ENCODE data around the gene XYLT1.

The XYLT1 gene

DNA sequence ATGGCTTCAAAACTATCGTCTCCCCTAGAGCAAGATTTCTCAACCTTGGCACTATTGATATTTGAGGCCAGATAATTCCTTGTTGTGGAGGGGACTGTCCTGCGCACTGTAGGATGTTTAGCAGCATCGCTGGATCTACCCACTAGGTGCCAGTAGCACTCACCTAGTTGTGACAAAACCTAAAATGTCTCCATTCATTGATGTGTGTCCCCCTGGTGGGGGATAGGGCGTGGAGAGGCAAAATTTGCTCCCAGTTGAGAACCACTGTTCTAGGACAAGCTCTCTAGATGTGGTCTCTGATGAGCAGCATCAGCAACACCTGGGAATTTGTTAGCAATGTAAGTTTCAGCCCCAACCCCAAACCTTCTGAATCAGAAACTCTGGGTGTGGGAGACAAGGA lies 259.0 kb downstream of the XYLT1 start:
- H3K36me3 Mint-ChIP-seq (ENCODE audit: low read depth) = peaks cover 23% of the 10 kb centered on the region
- H3K4me3 Mint-ChIP-seq = no peak overlapping the region
- H3K4me1 Mint-ChIP-seq (ENCODE audit: low read depth) = peaks cover 14% of the 10 kb centered on the region
- H3K27me3 Mint-ChIP-seq (ENCODE audit: low read depth) = no peaks in the 10 kb centered on the region
- no peak overlapping the region for H3K27ac Mint-ChIP-seq
- DNase-seq (ENCODE audit: low spot score) = peak; percentile 7
- H3K9me3 Mint-ChIP-seq = peaks cover 9% of the 10 kb centered on the region

DNA sequence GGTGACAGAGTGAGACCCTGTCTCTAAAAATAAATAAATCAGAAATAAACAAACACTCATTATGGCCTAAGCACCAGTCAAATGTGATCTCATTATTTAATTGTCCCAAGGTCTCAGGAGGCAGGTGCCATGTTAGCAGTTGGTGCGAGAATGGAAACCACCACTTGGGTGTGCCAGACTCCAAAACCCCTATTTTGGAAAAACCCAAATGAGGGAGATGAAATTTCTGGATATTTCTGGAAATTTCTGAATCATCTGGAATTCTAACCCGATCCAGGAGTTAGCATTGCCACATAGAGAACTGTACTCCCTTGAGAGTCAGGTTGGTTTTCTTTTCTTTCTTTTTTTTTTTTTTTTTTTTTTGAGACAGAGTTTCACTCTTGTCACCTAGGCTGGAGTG lies 264.0 kb downstream of the XYLT1 start:
- Mint-ChIP-seq H3K4me1 (ENCODE audit: low read depth) (no peaks in the 10 kb centered on the region), H3K9me3 (no peaks in the 10 kb centered on the region), H3K36me3 (ENCODE audit: low read depth) (peaks cover 6% of the 10 kb centered on the region), H3K27me3 (ENCODE audit: low read depth) (no peaks in the 10 kb centered on the region), H3K27ac (no peak overlapping the region), H3K4me3 (no peak overlapping the region)
- no peak for DNase-seq (ENCODE audit: low spot score)

DNA sequence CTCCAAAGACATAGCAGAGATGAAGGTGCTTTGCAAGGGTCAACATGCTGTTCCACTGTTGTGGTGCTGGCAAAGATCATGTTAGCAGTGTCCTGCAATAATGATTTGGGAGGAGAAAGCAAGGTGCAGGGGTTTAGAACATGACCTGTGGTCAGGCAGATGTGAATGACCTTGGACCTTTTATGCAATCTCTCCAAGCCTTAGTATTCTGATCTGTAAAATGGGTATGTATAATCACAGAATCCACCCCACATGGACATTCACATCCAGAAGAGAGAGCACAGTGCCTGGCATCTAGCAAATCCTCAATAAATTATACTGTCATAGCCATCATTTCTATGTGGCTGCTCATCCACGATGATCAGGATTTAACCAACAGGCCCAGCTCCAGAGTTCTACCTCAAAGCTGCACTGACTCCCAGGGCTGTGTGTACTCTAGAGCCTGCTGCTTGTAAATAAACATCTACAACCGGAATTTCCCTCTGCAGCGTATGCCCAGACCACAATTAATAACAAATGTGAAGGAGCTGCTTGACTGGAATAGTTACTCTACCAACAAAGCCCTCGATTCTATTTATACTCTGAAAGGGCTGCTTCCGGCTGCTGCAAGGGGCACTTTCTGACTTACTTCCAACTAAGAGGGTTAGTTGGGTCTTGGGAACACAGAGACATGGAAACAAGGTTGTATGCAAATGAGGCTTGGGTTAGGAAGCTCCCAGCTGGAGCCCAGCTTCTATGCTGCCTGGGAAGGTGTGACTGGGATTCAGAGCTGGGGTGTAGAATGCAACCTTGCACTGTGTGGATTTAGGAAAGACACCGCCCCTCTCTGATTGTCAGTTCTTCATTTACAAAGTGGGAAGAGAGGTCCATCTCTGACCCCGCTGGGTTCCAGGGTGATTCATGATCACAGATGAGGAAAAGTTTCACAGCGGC lies 265.2 kb downstream of the XYLT1 start:
- Mint-ChIP-seq H3K4me3 (no peak overlapping the region), H3K27me3 (ENCODE audit: low read depth) (no peaks in the 10 kb centered on the region), H3K9me3 (no peaks in the 10 kb centered on the region), H3K4me1 (ENCODE audit: low read depth) (no peaks in the 10 kb centered on the region), H3K27ac (no peak overlapping the region), H3K36me3 (ENCODE audit: low read depth) (peaks cover 6% of the 10 kb centered on the region)
- no peak for DNase-seq (ENCODE audit: low spot score)

DNA sequence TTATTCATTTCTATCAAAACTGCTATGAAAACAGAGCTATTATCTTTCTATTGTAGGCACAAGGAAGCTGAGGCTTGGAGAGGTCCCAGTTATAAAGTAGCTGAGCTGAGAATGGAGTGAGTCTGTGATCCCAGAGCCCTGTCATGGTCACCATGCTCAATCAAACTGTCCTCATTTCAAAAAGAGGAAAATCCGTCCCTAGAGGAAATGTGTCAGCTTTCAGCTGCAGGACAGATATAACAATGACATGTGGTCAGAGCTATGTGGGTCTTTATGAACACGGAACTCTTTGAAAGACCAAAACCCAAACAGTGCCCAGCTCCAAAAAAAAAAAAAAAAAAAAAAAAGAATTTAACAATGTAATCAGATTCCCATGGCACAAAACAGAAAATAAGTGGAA lies 266.1 kb downstream of the XYLT1 start:
- Mint-ChIP-seq H3K36me3 (ENCODE audit: low read depth) (peaks cover 9% of the 10 kb centered on the region), H3K9me3 (no peaks in the 10 kb centered on the region), H3K27me3 (ENCODE audit: low read depth) (no peaks in the 10 kb centered on the region), H3K27ac (no peak overlapping the region), H3K4me1 (ENCODE audit: low read depth) (no peaks in the 10 kb centered on the region), H3K4me3 (no peak overlapping the region)
- DNase-seq (ENCODE audit: low spot score) = no peak

DNA sequence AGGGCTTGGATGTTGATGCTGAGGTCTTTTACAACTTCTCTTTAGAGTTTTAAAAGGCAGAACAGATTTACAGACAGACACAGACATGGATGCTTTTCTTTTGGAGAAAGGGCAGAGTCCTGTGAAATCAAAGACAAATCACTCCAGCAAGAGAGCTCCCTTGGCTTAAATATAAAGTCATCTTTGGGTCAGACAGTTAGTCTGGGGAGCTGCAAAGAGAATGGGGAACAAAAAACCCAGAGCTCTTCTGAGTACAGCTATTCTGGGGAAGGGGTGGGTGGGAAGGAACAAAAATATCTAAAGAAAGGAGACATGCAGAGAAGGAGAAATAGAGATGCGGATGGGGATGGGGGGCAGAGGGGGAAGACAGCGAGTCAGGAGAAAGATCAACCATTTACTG lies 266.6 kb downstream of the XYLT1 start:
- DNase-seq (ENCODE audit: low spot score) = no peak
- H3K27ac Mint-ChIP-seq = no peak overlapping the region
- H3K36me3 Mint-ChIP-seq (ENCODE audit: low read depth) = peaks cover 13% of the 10 kb centered on the region
- H3K4me1 Mint-ChIP-seq (ENCODE audit: low read depth) = no peaks in the 10 kb centered on the region
- H3K4me3 Mint-ChIP-seq = no peak overlapping the region
- H3K9me3 Mint-ChIP-seq = no peaks in the 10 kb centered on the region
- no peaks in the 10 kb centered on the region for H3K27me3 Mint-ChIP-seq (ENCODE audit: low read depth)

DNA sequence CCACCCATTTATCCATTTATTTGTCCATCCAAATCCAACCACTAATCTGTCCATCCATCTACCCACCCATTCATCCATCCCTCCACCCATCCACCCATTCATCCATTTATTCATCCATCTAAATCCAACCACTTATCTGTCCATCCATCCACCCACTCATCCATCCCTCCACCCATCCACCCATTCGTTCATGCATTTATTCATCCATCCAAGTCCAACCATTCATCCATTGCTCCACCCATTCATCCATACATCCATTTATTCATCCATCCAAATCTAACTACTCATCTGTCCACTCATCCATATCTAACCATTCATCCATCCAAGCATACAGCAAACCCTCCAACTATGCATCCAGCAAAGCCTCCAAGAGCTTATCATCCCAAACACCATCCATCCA lies 267.3 kb downstream of the XYLT1 start:
- Mint-ChIP-seq H3K36me3 (ENCODE audit: low read depth) (peaks cover 18% of the 10 kb centered on the region), H3K4me3 (no peak overlapping the region), H3K9me3 (no peaks in the 10 kb centered on the region), H3K4me1 (ENCODE audit: low read depth) (no peaks in the 10 kb centered on the region), H3K27me3 (ENCODE audit: low read depth) (no peaks in the 10 kb centered on the region), H3K27ac (no peak overlapping the region)
- DNase-seq (ENCODE audit: low spot score) = no peak

DNA sequence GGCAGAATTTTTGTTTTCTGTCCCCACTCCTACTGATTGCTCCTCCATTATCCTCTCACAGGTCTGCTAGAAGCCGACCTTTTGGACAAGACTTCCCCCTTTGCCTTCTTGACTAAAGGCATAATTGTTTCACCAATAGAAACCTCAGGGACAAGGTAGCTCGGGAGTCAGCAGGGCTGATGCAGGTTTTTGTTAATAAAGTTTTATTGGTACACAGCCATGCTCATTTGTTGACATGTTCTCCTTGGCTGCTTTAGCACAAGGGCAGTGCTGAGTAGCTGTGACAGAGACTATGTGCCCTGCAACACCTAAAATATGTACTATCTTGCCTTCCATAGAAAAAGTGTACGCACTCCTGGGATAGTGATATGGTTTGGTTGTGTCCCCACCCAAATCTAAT lies 271.6 kb downstream of the XYLT1 start:
- no peak overlapping the region for H3K4me3 Mint-ChIP-seq
- DNase-seq (ENCODE audit: low spot score) = no peak
- no peak overlapping the region for H3K27ac Mint-ChIP-seq
- H3K36me3 Mint-ChIP-seq (ENCODE audit: low read depth) = peaks cover 29% of the 10 kb centered on the region
- H3K9me3 Mint-ChIP-seq = no peaks in the 10 kb centered on the region
- H3K4me1 Mint-ChIP-seq (ENCODE audit: low read depth) = no peaks in the 10 kb centered on the region
- H3K27me3 Mint-ChIP-seq (ENCODE audit: low read depth) = no peaks in the 10 kb centered on the region

DNA sequence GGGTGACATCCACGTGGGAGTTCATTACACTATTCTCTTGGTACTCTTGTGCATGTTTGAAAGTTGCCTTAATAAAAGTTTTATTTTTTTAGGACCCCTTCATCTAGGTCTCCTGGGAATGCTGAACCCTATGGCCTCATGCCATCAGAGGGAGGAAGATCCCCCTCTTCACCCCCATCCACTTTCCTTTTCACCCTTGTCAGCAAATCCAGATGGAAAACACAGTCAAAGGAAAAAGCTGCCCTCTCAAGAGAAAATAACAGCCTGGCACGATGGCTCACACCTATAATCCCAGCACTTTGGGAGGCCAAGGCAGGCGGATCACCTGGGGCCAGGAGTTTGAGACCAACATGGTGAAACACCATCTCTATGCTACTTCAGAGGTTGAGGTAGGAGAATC lies 274.2 kb downstream of the XYLT1 start:
- H3K36me3 Mint-ChIP-seq (ENCODE audit: low read depth) = peaks cover 43% of the 10 kb centered on the region

DNA sequence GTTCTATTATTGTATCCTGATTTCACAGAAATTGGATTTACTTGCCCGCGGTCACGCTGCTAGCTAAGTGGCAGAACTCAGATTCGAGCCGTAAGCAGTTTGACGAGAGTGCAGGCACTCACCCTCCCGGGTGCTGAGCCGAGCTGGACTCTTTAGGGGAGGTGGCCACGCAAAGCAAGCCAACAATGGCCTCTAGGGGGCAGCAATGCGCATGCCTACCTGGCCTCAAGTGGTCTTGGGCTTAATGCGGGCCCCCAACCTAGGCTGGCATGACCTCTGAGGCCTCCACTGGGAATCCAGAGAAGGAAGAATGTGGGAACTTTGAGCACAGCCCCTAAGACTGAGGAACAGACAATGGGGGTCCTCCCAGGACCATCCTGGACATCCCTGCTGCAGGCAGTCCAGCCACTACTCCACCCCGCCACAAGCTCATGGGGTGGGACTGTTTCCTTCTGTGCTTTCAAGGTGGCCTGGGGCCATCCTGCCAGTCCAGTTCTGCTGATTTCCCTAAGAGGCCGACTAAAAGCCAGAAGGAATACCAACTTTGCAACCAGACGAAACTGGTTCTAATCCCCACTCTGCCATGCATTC lies 276.5 kb downstream of the XYLT1 start:
- peak; percentile 21 for DNase-seq (ENCODE audit: low spot score)
- H3K36me3 Mint-ChIP-seq (ENCODE audit: low read depth) = peaks cover 47% of the 10 kb centered on the region
- H3K27ac Mint-ChIP-seq = no peak overlapping the region
- H3K4me3 Mint-ChIP-seq = no peak overlapping the region
- H3K27me3 Mint-ChIP-seq (ENCODE audit: low read depth) = no peaks in the 10 kb centered on the region
- H3K9me3 Mint-ChIP-seq = no peaks in the 10 kb centered on the region
- no peaks in the 10 kb centered on the region for H3K4me1 Mint-ChIP-seq (ENCODE audit: low read depth)

More for the DNA sequence above, 274.2 kb downstream of the XYLT1 start:
- H3K4me1 Mint-ChIP-seq (ENCODE audit: low read depth) = no peaks in the 10 kb centered on the region
- DNase-seq (ENCODE audit: low spot score) = no peak
- no peak overlapping the region for H3K27ac Mint-ChIP-seq
- no peak overlapping the region for H3K4me3 Mint-ChIP-seq
- no peaks in the 10 kb centered on the region for H3K9me3 Mint-ChIP-seq
- no peaks in the 10 kb centered on the region for H3K27me3 Mint-ChIP-seq (ENCODE audit: low read depth)

DNA sequence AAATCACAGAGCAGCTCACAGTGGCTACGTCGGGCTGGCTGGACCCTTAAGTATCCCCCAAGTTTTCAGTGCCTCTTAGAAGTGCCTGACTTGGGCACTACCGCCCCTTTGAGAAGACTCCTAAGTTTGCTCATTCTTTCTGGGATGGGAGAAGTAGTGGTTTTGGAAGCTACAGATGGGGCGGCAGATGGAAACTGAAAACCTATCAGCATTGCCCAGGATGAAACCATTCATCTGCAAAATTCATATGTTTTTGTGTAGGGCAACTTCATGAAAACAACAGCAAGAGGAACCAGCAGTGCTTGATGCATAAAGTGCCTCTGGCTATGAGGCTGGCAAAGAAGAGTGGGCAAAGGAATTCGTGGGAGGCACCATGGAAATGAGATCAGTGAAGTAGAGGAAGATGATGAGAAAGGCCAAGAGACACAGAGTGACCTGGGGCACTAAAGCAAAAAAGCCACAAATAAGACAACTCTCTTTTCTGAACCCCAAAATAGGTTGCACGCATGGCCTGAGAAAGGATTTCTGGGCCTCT lies 277.1 kb downstream of the XYLT1 start:
- no peak for DNase-seq (ENCODE audit: low spot score)
- Mint-ChIP-seq H3K4me1 (ENCODE audit: low read depth) (no peaks in the 10 kb centered on the region), H3K27me3 (ENCODE audit: low read depth) (no peaks in the 10 kb centered on the region), H3K27ac (no peak overlapping the region), H3K4me3 (no peak overlapping the region), H3K9me3 (no peaks in the 10 kb centered on the region), H3K36me3 (ENCODE audit: low read depth) (peaks cover 42% of the 10 kb centered on the region)

DNA sequence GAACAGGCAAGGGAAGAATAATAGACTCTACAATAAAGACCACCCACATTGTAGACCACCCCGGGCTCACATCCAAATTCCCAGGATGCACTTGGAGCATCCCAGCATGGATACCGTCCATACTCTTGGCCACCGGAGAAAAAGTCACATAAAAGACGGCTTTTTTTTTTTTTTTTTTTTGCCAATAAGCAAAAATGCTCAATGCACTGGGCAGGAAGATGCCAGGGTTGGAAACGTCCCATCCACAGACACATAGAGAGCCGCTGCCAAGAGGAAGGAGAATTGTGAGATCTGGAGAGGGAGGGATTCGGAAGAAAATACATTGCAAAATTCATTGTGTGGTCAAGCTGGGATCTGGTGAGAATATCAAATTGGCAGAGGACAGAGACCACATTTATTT lies 286.7 kb downstream of the XYLT1 start:
- peaks cover 28% of the 10 kb centered on the region for H3K36me3 Mint-ChIP-seq (ENCODE audit: low read depth)
- H3K4me1 Mint-ChIP-seq (ENCODE audit: low read depth) = no peaks in the 10 kb centered on the region
- no peak overlapping the region for H3K27ac Mint-ChIP-seq
- H3K9me3 Mint-ChIP-seq = no peaks in the 10 kb centered on the region
- H3K27me3 Mint-ChIP-seq (ENCODE audit: low read depth) = no peaks in the 10 kb centered on the region
- H3K4me3 Mint-ChIP-seq = no peak overlapping the region
- DNase-seq (ENCODE audit: low spot score) = no peak

DNA sequence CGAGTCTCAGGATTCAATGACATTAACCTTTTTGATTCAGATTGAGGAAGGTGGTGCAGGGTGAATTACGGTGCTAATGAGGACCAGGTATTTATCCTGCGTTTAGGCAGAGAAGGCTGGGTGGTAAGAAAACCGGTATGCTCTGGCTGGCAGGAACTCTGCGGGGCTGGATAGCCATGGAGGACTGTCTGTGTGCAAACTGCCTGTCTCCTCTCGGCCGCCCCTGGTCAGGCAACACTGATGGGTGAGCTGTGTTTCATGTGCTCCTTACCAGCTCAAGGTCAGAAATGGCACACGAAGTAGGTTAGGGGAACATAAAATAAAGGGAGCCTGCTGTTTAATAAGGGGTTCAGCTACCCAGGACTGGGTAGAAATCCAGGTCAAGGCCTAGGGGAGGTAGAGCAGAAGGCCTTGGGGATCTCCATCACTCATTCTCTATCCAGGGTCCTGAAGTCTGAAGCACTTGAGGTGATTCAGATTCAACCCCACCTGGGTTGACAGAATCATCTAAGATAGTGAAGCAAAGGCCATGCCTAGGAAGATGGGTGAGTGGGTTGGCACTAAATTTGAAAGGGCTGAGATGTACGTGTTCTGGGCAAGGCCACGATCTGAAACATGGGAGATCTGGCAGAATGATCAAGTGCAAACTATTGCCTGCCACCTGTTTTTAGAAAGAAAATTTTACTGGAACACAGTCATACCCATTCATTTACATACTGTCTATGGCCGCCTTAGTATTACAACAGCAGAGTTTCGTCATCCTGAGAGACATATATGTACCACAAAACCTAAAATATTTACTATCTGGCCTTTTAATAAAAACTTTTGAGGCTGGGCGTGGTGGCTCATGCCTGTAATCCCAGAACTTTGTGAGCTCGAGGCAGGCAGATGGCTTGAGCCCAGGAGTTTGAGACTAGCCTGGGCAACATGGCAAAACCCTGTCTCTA lies 292.5 kb downstream of the XYLT1 start:
- Mint-ChIP-seq H3K4me3 (no peak overlapping the region), H3K4me1 (ENCODE audit: low read depth) (peaks cover 10% of the 10 kb centered on the region), H3K9me3 (no peaks in the 10 kb centered on the region), H3K27ac (no peak overlapping the region), H3K27me3 (ENCODE audit: low read depth) (no peaks in the 10 kb centered on the region), H3K36me3 (ENCODE audit: low read depth) (peaks cover 37% of the 10 kb centered on the region)
- DNase-seq (ENCODE audit: low spot score) = no peak

DNA sequence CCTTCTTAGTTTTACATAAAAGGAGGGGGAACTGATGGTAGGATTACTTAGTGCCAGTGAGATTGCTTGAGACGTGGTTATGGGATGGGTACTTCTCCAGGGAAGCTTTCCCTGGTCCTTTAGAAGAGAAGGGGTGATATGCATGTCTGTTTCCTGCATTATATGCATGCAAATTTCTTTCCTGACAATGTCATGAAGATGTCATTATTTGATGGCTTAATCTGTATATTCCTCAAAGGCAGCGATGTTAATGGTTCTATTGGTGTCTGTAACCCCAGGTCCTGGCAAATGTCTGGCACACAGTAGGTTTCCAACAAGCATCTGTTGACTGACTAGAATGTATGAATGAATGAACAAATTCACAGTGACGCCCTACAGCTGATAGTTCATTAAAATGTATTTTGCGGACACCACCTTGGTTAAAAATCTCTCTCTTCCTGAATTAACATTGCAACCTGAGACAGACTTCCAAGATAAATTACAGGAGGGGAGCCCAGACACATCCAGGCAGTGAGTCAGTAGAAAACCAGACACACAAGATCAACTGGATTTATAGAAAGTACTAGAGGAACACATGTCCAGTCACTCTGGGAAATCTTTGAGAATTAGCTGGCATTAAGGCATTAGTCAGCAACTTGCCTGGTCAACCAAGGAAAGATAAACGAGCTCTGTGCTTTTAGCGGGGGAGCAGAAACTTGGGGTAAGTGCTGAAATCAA lies 293.4 kb downstream of the XYLT1 start:
- Mint-ChIP-seq H3K36me3 (ENCODE audit: low read depth) (peaks cover 40% of the 10 kb centered on the region), H3K9me3 (no peaks in the 10 kb centered on the region), H3K4me1 (ENCODE audit: low read depth) (peaks cover 15% of the 10 kb centered on the region), H3K4me3 (no peak overlapping the region), H3K27me3 (ENCODE audit: low read depth) (no peaks in the 10 kb centered on the region), H3K27ac (no peak overlapping the region)
- no peak for DNase-seq (ENCODE audit: low spot score)

Measured in T-helper 2 cell treated with Interferon-gamma antibody and Interleukin-4, amounts not matched to agents 5 μg/mL and 100 μg/mL, for 36 hours (primary cell).